Prostate gland (tissue), 2 donors: ENCODE data around the gene SEC31B.

Experiments
- CTCF ChIP-seq, 4 experiments: fragments of 200-600 bp in 2 of 4; fragments of 450-650 bp in 2 of 4; sonication (generic) in 2 of 4; IDR thresholded peaks; 1 replicate in 3 of 4; 2 replicates in 1 of 4; pipeline ENCODE4 v1.5.1; 2016 to 2019; ENCODE audit warnings: antibody characterized with exemption in 4 of 4, mild to moderate bottlenecking in 2 of 4, moderate library complexity in 2 of 4
- POLR2A ChIP-seq: fragments of 450-650 bp; IDR thresholded peaks from one replicate; pipeline ENCODE4 v1.6.1; 2016; ENCODE audit warnings: antibody characterized with exemption, mild to moderate bottlenecking
- POLR2AphosphoS5 ChIP-seq: sonication (generic); formaldehyde crosslinking; IDR thresholded peaks from one replicate; pipeline ENCODE4 v1.6.1; 2017; ENCODE audit warnings: antibody characterized with exemption

DNA sequence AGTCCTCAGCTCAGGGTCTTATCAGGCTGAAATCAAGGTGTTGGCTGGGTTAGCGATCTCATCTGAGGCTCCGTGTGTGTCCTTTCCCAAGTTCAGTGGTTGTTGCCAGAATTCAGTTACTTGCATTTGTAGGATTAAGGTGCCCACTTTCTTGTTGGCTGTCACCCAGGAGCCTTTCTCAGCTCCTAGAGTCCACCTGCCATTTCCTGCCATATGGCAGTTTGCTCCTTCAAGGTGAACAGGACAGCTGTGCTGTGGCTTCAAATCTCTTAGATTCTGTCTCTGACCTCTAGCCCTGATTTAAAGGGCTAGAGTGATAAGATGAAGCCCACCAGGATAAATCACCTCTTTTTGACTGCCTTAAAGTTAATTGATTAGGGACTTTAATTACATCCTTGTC lies 15.1 kb upstream of the SEC31B start:
- TF ChIP-seq CTCF (IDR thresholded peaks at IDR 0.05) (no peak), POLR2A (no peak), POLR2AphosphoS5 (no peak)
